ENCODE measurements around the gene SETD7.
"Not testable (repeated sequence)": the region's sequence is repeated elsewhere in the genome, so short reads cannot be mapped to it uniquely, and the experiment has no call there.

The SETD7 gene

GRCh38 chr4:139468756-139469155 lies 87.3 kb downstream of the SETD7 start:
- not testable (repeated sequence) for DNase-seq (ENCODE audit: low spot score)

GRCh38 chr4:139465922-139466321 lies 90.1 kb downstream of the SETD7 start:
- DNase-seq (ENCODE audit: low spot score) = no peak

- DNase-seq (ENCODE audit: low spot score) = not testable (repeated sequence)
Measured at GRCh38 chr4:139464512-139464911, 91.5 kb downstream of the SETD7 start.

GRCh38 chr4:139461022-139461628 lies 94.9 kb downstream of the SETD7 start:
- DNase-seq (ENCODE audit: low spot score) = no peak

- DNase-seq (ENCODE audit: low spot score) = no peak
Measured at GRCh38 chr4:139460565-139460964, 95.5 kb downstream of the SETD7 start.

- no peak for DNase-seq (ENCODE audit: low spot score)
Measured at GRCh38 chr4:139458999-139459398, 97.0 kb downstream of the SETD7 start.

- no peak for DNase-seq (ENCODE audit: low spot score)
Measured at GRCh38 chr4:139458543-139458942, 97.5 kb downstream of the SETD7 start.

GRCh38 chr4:139457318-139457717 lies 98.7 kb downstream of the SETD7 start:
- DNase-seq (ENCODE audit: low spot score) = no peak

- DNase-seq (ENCODE audit: low spot score) = no peak
Measured at GRCh38 chr4:139455126-139455538, 100.9 kb downstream of the SETD7 start.

GRCh38 chr4:139454111-139455045 lies 101.6 kb downstream of the SETD7 start, which contains the start of gene RAB33B:
Gene RAB33B (plus strand): TSS chr4:139454121. CDS start chr4:139454196, 75 bp downstream.
- no peak for DNase-seq (ENCODE audit: low spot score)

GRCh38 chr4:139453371-139454110 lies 102.5 kb downstream of the SETD7 start:
- peak; percentile 97 for DNase-seq (ENCODE audit: low spot score)

GRCh38 chr4:139453041-139453370 lies 103.0 kb downstream of the SETD7 start:
- DNase-seq (ENCODE audit: low spot score) = no peak

GRCh38 chr4:139451997-139452396 lies 104.0 kb downstream of the SETD7 start:
- no peak for DNase-seq (ENCODE audit: low spot score)

- DNase-seq (ENCODE audit: low spot score) = no peak
Measured at GRCh38 chr4:139450586-139450985, 105.4 kb downstream of the SETD7 start.

GRCh38 chr4:139447078-139447477 lies 108.9 kb downstream of the SETD7 start:
- DNase-seq (ENCODE audit: low spot score) = not testable (repeated sequence)

Data from GM03348 (cell line).